ENCODE measurements around the gene THYN1. TPM values are rescaled to one million over a fixed set of nuclear protein-coding genes. Genes with fewer than 3 reads are reported as not detected.

The THYN1 gene
- total and polyA plus RNA-seq, 2 donors (not counting 3 experiments of a cell fraction or from before 2014, with no cell fraction given) = 35.7 to 38.0 TPM

DNA sequence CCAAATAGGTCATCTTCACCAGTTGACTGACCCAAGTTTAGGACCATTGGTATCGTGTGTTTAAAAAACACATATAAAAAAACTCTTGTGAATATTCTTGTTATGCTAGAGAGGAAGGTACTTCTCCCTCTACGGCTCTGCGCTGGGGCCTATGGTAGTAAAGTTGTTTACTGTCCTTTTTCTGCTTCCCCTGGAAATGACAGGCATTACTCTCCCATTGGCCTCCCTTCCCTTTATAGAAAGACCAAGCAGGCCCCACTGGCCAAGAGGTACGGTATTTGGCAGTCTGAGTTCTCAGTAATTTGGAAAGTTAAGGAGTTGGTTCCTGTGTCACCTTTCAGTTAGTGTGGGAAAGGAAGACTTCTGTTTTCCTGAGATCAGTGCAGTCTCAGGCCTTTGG is 6.5 kb downstream of the THYN1 start:
- ChIA-PET POLR2A (no interaction called here), CTCF (no interaction called here)
- Histone ChIP-seq H3K27me3 (ENCODE audit: control insufficient read depth in 2 of 2, insufficient read depth in 2 of 2, low read length in 2 of 2) (no peaks in the 10 kb centered on the region), H3K36me3 (ENCODE audit: control insufficient read depth in 2 of 2, extremely low read depth in 1 of 2, insufficient read depth in 2 of 2, low read length in 2 of 2) (peaks cover 5 to 48% of the 10 kb centered on the region in 2 experiments), H4K20me1 (replicated peaks; ENCODE audit: control insufficient read depth, extremely low read depth, insufficient read depth, low read length) (no peaks in the 10 kb centered on the region), H3K9me3 (replicated peaks; ENCODE audit: control insufficient read depth, insufficient read depth, low read length) (no peaks in the 10 kb centered on the region), H3K79me2 (ENCODE audit: control insufficient read depth, insufficient read depth, low read length) (no peaks in the 10 kb centered on the region), H3K4me1 (ENCODE audit: control insufficient read depth, extremely low read depth, insufficient read depth, low read length) (no peaks in the 10 kb centered on the region), H2AFZ (ENCODE audit: low read depth, low read length) (no peak overlapping the region), H3K9me1 (replicated peaks; ENCODE audit: control insufficient read depth, extremely low read depth, insufficient read depth, low read length) (no peaks in the 10 kb centered on the region), H3K9ac (replicated peaks; ENCODE audit: extremely low read depth, insufficient read depth, low read length) (no peak overlapping the region), H3K27ac (ENCODE audit: insufficient read depth, low read depth, low read length) (no peak overlapping the region), H3K4me2 (ENCODE audit: insufficient read depth, low read length) (no peak overlapping the region), H3K4me3 (replicated peaks in 1 of 3; ENCODE audit: insufficient read depth in 1 of 3, low read depth in 1 of 3, low read length in 3 of 3) (no peak overlapping the region)
- FAIRE-seq (no peak), DNase-seq (ENCODE audit: low read depth, low spot score) (no peak)
- TF ChIP-seq FOS (IDR thresholded peaks at IDR 0.05; ENCODE audit: borderline replicate concordance, insufficient read depth, low read length) (no peak), POLR2A (IDR thresholded peaks at IDR 0.05; ENCODE audit: low read depth, low read length) (no peak), POLR2AphosphoS5 (IDR thresholded peaks at IDR 0.05; ENCODE audit: insufficient read depth, low read depth, low read length) (no peak), EZH2 (IDR thresholded peaks at IDR 0.05; ENCODE audit: borderline replicate concordance, low read depth, low read length, severe bottlenecking) (no peak), JUN (IDR thresholded peaks at IDR 0.05; ENCODE audit: borderline replicate concordance, insufficient read depth, insufficient read length, low read depth) (no peak), GATA2 (IDR thresholded peaks at IDR 0.05; ENCODE audit: insufficient read depth, insufficient read length, low read depth, low read length) (no peak), MYC (IDR thresholded peaks at IDR 0.05; ENCODE audit: low read depth, low read length) (no peak)
- TF ChIP-seq, protein P1, sequence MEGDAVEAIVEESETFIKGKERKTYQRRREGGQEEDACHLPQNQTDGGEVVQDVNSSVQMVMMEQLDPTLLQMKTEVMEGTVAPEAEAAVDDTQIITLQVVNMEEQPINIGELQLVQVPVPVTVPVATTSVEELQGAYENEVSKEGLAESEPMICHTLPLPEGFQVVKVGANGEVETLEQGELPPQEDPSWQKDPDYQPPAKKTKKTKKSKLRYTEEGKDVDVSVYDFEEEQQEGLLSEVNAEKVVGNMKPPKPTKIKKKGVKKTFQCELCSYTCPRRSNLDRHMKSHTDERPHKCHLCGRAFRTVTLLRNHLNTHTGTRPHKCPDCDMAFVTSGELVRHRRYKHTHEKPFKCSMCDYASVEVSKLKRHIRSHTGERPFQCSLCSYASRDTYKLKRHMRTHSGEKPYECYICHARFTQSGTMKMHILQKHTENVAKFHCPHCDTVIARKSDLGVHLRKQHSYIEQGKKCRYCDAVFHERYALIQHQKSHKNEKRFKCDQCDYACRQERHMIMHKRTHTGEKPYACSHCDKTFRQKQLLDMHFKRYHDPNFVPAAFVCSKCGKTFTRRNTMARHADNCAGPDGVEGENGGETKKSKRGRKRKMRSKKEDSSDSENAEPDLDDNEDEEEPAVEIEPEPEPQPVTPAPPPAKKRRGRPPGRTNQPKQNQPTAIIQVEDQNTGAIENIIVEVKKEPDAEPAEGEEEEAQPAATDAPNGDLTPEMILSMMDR (IDR thresholded peaks at IDR 0.05; ENCODE audit: extremely low read depth in 1 of 2, insufficient read depth in 1 of 2, low read depth in 1 of 2, low read length in 2 of 2) = no peak
- TF ChIP-seq, protein P2, sequence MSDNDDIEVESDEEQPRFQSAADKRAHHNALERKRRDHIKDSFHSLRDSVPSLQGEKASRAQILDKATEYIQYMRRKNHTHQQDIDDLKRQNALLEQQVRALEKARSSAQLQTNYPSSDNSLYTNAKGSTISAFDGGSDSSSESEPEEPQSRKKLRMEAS (IDR thresholded peaks at IDR 0.05; ENCODE audit: insufficient read depth, insufficient read length) = no peak
- dilution Hi-C loops (cut with MboI; ENCODE audit: extremely low pct_ligation_motif_present, low sequenced_read_pairs) (no loop called here), intact Hi-C loops (cut with micrococcal nuclease) (no loop called here)
- no TSS peak for BruUV-seq (replicated peaks)

Measured in endothelial cell of umbilical vein (primary cell).